Coronary artery (tissue), 2 donors: ENCODE measurements around the gene CMTM4.
A peak's percentile ranks its signal among the peaks of the same experiment; 100 is the strongest.

Source experiments
- DNase-seq: peaks from one replicate; pipeline ENCODE4 v3.0.0-alpha.2; 2017; ENCODE audit warnings: low spot score
- H3K27ac ChIP-seq, 2 donors: fragments of 200-600 bp; sonication (generic); one replicate each; pipeline ENCODE4 v1.5.1; 2016 to 2019
- H3K4me3 ChIP-seq: fragments of 200-600 bp; sonication (generic); 2 replicates; pipeline ENCODE4 v1.5.1; 2016; ENCODE audit warnings: mild to moderate bottlenecking, moderate library complexity
- TF ChIP-seq, protein P1 (sequence below): fragments of 200-600 bp; sonication (generic); IDR thresholded peaks from one replicate; pipeline ENCODE4 v1.5.1; 2019; ENCODE audit warnings: antibody characterized with exemption

Gene CMTM4

GRCh38 chr16:66609139-66609510, 87.4 kb downstream of the CMTM4 start:
- Histone ChIP-seq H3K27ac (peak overlapping the region in 1 of 2 donors; percentile 52), H3K4me3 (no peak overlapping the region)
- TF ChIP-seq, protein P1, sequence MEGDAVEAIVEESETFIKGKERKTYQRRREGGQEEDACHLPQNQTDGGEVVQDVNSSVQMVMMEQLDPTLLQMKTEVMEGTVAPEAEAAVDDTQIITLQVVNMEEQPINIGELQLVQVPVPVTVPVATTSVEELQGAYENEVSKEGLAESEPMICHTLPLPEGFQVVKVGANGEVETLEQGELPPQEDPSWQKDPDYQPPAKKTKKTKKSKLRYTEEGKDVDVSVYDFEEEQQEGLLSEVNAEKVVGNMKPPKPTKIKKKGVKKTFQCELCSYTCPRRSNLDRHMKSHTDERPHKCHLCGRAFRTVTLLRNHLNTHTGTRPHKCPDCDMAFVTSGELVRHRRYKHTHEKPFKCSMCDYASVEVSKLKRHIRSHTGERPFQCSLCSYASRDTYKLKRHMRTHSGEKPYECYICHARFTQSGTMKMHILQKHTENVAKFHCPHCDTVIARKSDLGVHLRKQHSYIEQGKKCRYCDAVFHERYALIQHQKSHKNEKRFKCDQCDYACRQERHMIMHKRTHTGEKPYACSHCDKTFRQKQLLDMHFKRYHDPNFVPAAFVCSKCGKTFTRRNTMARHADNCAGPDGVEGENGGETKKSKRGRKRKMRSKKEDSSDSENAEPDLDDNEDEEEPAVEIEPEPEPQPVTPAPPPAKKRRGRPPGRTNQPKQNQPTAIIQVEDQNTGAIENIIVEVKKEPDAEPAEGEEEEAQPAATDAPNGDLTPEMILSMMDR, result no peak
- no peak for DNase-seq

GRCh38 chr16:66608241-66609138, 88.1 kb downstream of the CMTM4 start:
- H3K27ac ChIP-seq, result peak overlapping the region in 1 of 2 donors; percentile 52

GRCh38 chr16:66605979-66606751, 90.4 kb downstream of the CMTM4 start:
- TF ChIP-seq, protein P1, result no peak
- Histone ChIP-seq H3K4me3 (peak overlapping the region; percentile 87), H3K27ac (peak overlapping the region; percentile 88 to 92)
- no peak for DNase-seq

More at GRCh38 chr16:66608241-66609138, 88.1 kb downstream of the CMTM4 start:
- DNase-seq, result peak; percentile 88
- no peak overlapping the region for H3K4me3 ChIP-seq
- TF ChIP-seq, protein P1, result peak; percentile 80

GRCh38 chr16:66605177-66605978, 91.2 kb downstream of the CMTM4 start:
- TF ChIP-seq, protein P1, result no peak
- peak overlapping the region; percentile 88 to 92 for H3K27ac ChIP-seq
- no peak for DNase-seq
- H3K4me3 ChIP-seq, result peak overlapping the region; percentile 87

- TF ChIP-seq, protein P1, result peak; percentile 77
- Histone ChIP-seq H3K4me3 (peak within 1 kb of the TSS; percentile 87), H3K27ac (peak within 1 kb of the TSS; percentile 88 to 92)
- DNase-seq, result no peak
Measured at GRCh38 chr16:66604376-66605176, 92.0 kb downstream of the CMTM4 start, which contains the start of gene CMTM3. Gene CMTM3 (plus strand): TSS chr16:66604704. CDS start chr16:66604806, 102 bp downstream.
